Esophagus squamous epithelium (tissue), 4 donors: ENCODE results near the gene HRCT1.

Source experiments
- POLR2A ChIP-seq, 4 donors: fragments of 450-650 bp; IDR thresholded peaks; one replicate each; pipeline ENCODE4 v1.6.1; 2017; ENCODE audit warnings: antibody characterized with exemption in 4 of 4, mild to moderate bottlenecking in 4 of 4, moderate library complexity in 3 of 4
- TF ChIP-seq, protein P1 (sequence below), 6 experiments: fragments of 450-650 bp in 4 of 6; fragments of 200-600 bp in 2 of 6; sonication (generic) in 2 of 6; IDR thresholded peaks; one replicate each; pipeline ENCODE4 v1.5.1; 2016 to 2019; ENCODE audit warnings: antibody characterized with exemption in 6 of 6, mild to moderate bottlenecking in 4 of 6, moderate library complexity in 4 of 6

DNA sequence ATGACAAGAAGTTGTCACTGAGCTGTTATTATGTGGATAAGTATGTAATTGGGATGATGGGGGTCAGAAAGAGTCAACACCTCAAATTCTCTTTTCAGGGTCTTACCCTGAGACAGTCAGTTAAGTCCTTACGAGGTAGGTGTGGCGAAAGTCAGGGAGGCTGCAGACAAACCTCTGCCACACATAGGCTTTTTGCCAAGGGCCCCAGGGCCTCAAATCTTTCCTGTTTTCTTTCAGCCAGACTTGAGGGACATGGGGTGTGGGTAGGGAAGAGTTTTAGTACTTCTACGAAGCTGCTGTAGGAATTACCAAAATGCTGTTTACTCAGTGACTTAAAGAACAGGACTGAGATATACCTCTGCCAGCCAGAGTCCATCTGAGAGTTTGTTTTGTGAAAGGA is 38.2 kb downstream of the HRCT1 start:
- TF ChIP-seq POLR2A (IDR thresholded peaks at IDR 0.05) = no peak
- TF ChIP-seq, protein P1, sequence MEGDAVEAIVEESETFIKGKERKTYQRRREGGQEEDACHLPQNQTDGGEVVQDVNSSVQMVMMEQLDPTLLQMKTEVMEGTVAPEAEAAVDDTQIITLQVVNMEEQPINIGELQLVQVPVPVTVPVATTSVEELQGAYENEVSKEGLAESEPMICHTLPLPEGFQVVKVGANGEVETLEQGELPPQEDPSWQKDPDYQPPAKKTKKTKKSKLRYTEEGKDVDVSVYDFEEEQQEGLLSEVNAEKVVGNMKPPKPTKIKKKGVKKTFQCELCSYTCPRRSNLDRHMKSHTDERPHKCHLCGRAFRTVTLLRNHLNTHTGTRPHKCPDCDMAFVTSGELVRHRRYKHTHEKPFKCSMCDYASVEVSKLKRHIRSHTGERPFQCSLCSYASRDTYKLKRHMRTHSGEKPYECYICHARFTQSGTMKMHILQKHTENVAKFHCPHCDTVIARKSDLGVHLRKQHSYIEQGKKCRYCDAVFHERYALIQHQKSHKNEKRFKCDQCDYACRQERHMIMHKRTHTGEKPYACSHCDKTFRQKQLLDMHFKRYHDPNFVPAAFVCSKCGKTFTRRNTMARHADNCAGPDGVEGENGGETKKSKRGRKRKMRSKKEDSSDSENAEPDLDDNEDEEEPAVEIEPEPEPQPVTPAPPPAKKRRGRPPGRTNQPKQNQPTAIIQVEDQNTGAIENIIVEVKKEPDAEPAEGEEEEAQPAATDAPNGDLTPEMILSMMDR (IDR thresholded peaks at IDR 0.05) = no peak
